Measurements from ENCODE around the gene SDF2L1. TPM values are rescaled to one million over a fixed set of nuclear protein-coding genes. Genes with fewer than 3 reads are reported as not detected.

Gene SDF2L1
- total and polyA plus RNA-seq, 2 of the 13 experiments (the other 11 are each of a cell fraction or from before 2014, with no cell fraction given) = 18.0 to 57.4 TPM

GRCh38 chr22:21652010-21652546, 10.0 kb downstream of the SDF2L1 start (continued):
- TF ChIP-seq ZNF503 (CRISPR knock-in tag; IDR thresholded peaks at IDR 0.05) (no peak), ZNF770 (CRISPR knock-in tag; IDR thresholded peaks at IDR 0.05) (no peak), THAP11 (CRISPR knock-in tag; IDR thresholded peaks at IDR 0.05) (0 out of 2 replicates have a peak, but pooled peaks have one; percentile 42), HDAC1 (CRISPR knock-in tag; IDR thresholded peaks at IDR 0.05) (peak; percentile 80), AGO2 (optimal IDR thresholded peaks at IDR 0.05; ENCODE audit: low read depth, low read length) (no peak), ETV6 (CRISPR knock-in tag; conservative IDR thresholded peaks at IDR 0.05) (no peak; the same call in 1 of the 2 replicates), NFYB (CRISPR knock-in tag; IDR thresholded peaks at IDR 0.05) (peak; percentile 91), ARNT2 (CRISPR knock-in tag; IDR thresholded peaks at IDR 0.05; ENCODE audit: low read depth) (peak; percentile 82), ZFP36L2 (CRISPR knock-in tag; IDR thresholded peaks at IDR 0.05) (no peak)
- TF ChIP-seq, protein P1, sequence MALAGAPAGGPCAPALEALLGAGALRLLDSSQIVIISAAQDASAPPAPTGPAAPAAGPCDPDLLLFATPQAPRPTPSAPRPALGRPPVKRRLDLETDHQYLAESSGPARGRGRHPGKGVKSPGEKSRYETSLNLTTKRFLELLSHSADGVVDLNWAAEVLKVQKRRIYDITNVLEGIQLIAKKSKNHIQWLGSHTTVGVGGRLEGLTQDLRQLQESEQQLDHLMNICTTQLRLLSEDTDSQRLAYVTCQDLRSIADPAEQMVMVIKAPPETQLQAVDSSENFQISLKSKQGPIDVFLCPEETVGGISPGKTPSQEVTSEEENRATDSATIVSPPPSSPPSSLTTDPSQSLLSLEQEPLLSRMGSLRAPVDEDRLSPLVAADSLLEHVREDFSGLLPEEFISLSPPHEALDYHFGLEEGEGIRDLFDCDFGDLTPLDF (CRISPR knock-in tag; IDR thresholded peaks at IDR 0.05) = peak; percentile 88
- TF ChIP-seq, protein P2, sequence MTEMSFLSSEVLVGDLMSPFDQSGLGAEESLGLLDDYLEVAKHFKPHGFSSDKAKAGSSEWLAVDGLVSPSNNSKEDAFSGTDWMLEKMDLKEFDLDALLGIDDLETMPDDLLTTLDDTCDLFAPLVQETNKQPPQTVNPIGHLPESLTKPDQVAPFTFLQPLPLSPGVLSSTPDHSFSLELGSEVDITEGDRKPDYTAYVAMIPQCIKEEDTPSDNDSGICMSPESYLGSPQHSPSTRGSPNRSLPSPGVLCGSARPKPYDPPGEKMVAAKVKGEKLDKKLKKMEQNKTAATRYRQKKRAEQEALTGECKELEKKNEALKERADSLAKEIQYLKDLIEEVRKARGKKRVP (CRISPR knock-in tag; IDR thresholded peaks at IDR 0.05) = no peak
- TF ChIP-seq, protein P3, sequence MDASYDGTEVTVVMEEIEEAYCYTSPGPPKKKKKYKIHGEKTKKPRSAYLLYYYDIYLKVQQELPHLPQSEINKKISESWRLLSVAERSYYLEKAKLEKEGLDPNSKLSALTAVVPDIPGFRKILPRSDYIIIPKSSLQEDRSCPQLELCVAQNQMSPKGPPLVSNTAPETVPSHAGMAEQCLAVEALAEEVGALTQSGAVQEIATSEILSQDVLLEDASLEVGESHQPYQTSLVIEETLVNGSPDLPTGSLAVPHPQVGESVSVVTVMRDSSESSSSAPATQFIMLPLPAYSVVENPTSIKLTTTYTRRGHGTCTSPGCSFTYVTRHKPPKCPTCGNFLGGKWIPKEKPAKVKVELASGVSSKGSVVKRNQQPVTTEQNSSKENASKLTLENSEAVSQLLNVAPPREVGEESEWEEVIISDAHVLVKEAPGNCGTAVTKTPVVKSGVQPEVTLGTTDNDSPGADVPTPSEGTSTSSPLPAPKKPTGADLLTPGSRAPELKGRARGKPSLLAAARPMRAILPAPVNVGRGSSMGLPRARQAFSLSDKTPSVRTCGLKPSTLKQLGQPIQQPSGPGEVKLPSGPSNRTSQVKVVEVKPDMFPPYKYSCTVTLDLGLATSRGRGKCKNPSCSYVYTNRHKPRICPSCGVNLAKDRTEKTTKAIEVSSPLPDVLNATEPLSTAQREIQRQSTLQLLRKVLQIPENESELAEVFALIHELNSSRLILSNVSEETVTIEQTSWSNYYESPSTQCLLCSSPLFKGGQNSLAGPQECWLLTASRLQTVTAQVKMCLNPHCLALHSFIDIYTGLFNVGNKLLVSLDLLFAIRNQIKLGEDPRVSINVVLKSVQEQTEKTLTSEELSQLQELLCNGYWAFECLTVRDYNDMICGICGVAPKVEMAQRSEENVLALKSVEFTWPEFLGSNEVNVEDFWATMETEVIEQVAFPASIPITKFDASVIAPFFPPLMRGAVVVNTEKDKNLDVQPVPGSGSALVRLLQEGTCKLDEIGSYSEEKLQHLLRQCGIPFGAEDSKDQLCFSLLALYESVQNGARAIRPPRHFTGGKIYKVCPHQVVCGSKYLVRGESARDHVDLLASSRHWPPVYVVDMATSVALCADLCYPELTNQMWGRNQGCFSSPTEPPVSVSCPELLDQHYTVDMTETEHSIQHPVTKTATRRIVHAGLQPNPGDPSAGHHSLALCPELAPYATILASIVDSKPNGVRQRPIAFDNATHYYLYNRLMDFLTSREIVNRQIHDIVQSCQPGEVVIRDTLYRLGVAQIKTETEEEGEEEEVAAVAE (CRISPR knock-in tag; IDR thresholded peaks at IDR 0.05; ENCODE audit: borderline replicate concordance) = peak; percentile 86; the same call in 1 of the 2 replicates
- TF ChIP-seq, protein P4, sequence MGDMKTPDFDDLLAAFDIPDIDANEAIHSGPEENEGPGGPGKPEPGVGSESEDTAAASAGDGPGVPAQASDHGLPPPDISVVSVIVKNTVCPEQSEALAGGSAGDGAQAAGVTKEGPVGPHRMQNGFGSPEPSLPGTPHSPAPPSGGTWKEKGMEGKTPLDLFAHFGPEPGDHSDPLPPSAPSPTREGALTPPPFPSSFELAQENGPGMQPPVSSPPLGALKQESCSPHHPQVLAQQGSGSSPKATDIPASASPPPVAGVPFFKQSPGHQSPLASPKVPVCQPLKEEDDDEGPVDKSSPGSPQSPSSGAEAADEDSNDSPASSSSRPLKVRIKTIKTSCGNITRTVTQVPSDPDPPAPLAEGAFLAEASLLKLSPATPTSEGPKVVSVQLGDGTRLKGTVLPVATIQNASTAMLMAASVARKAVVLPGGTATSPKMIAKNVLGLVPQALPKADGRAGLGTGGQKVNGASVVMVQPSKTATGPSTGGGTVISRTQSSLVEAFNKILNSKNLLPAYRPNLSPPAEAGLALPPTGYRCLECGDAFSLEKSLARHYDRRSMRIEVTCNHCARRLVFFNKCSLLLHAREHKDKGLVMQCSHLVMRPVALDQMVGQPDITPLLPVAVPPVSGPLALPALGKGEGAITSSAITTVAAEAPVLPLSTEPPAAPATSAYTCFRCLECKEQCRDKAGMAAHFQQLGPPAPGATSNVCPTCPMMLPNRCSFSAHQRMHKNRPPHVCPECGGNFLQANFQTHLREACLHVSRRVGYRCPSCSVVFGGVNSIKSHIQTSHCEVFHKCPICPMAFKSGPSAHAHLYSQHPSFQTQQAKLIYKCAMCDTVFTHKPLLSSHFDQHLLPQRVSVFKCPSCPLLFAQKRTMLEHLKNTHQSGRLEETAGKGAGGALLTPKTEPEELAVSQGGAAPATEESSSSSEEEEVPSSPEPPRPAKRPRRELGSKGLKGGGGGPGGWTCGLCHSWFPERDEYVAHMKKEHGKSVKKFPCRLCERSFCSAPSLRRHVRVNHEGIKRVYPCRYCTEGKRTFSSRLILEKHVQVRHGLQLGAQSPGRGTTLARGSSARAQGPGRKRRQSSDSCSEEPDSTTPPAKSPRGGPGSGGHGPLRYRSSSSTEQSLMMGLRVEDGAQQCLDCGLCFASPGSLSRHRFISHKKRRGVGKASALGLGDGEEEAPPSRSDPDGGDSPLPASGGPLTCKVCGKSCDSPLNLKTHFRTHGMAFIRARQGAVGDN (CRISPR knock-in tag; IDR thresholded peaks at IDR 0.05) = peak; percentile 91
